AG04450 (cell line): ENCODE data around the gene NKX2-4. TPM values are rescaled to one million over a fixed set of nuclear protein-coding genes. Genes with fewer than 3 reads are reported as not detected.
A peak's percentile ranks its signal among the peaks of the same experiment; 100 is the strongest.

Experiments
- CTCF ChIA-PET: fragments of 300-600, 350-600 bp; formaldehyde crosslinking; extraction: SDS; loops from one replicate; lab custom pipeline; 2022; ENCODE audit warnings: antibody characterized with exemption, inconsistent platforms; lab: Charles Lee
- POLR2A ChIA-PET: fragments of 350-600 bp; formaldehyde crosslinking; extraction: SDS; loops from one replicate; lab custom pipeline; 2021; ENCODE audit warnings: antibody characterized with exemption, inconsistent platforms; lab: Yijun Ruan, JAX
- DNase-seq: peaks from one replicate; pipeline ENCODE4 v3.0.0-alpha.2; 2011; ENCODE audit warnings: low read depth, low spot score
- H3K27ac ChIP-seq: one replicate; pipeline ENCODE4 v1.5.1; 2012; ENCODE audit warnings: low read depth, low read length, control low read depth
- H3K27me3 ChIP-seq: one replicate; pipeline ENCODE4 v1.6.0; 2012; ENCODE audit warnings: low read length; ENCODE audit not compliant: control insufficient read depth, insufficient read depth
- H3K4me3 ChIP-seq: 2 replicates; pipeline ENCODE4 v1.5.1; 2011; ENCODE audit warnings: mild to moderate bottlenecking, low read depth, low read length, control low read depth
- H3K9me3 ChIP-seq: 2 replicates; pipeline ENCODE4 v1.5.1; 2012; ENCODE audit warnings: low read length; ENCODE audit not compliant: control insufficient read depth, insufficient read depth
- polyA plus RNA-seq: library from polyadenylated mRNA; depleted of rRNA; stranded (reverse); fragments of >200 nt; gene quantifications from 2 replicates; pipeline ENCODE4 v1.2.3, GENCODE V29; 2011
- TF ChIP-seq, protein P1 (sequence below): IDR thresholded peaks from 2 replicates; pipeline ENCODE4 v1.5.1; 2011; ENCODE audit warnings: low read depth, low read length, control low read depth, inconsistent platforms

The NKX2-4 gene
- polyA plus RNA-seq, 1 experiment = not detected

DNA sequence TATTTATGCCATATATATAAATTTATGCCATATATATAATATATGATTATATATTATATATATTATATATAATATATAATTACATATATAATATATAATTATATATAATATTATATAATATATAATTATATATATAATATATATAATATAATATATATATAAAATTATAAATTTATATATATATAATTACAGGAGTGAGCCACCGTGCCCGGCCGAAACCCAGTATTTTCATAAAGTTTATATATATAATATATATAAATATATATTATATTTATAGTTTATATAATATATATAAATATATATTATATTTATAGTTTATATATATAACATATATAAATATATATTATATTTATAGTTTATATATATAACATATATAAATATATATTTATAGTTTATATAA lies 31.6 kb downstream of the NKX2-4 start:
- Histone ChIP-seq H3K27me3 (no peaks in the 10 kb centered on the region), H3K9me3 (no peaks in the 10 kb centered on the region), H3K4me3 (no peak overlapping the region), H3K27ac (no peak overlapping the region)
- TF ChIP-seq, protein P1, sequence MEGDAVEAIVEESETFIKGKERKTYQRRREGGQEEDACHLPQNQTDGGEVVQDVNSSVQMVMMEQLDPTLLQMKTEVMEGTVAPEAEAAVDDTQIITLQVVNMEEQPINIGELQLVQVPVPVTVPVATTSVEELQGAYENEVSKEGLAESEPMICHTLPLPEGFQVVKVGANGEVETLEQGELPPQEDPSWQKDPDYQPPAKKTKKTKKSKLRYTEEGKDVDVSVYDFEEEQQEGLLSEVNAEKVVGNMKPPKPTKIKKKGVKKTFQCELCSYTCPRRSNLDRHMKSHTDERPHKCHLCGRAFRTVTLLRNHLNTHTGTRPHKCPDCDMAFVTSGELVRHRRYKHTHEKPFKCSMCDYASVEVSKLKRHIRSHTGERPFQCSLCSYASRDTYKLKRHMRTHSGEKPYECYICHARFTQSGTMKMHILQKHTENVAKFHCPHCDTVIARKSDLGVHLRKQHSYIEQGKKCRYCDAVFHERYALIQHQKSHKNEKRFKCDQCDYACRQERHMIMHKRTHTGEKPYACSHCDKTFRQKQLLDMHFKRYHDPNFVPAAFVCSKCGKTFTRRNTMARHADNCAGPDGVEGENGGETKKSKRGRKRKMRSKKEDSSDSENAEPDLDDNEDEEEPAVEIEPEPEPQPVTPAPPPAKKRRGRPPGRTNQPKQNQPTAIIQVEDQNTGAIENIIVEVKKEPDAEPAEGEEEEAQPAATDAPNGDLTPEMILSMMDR = no peak
- CTCF ChIA-PET = no interaction called here
- no peak for DNase-seq
- POLR2A ChIA-PET = no interaction called here

DNA sequence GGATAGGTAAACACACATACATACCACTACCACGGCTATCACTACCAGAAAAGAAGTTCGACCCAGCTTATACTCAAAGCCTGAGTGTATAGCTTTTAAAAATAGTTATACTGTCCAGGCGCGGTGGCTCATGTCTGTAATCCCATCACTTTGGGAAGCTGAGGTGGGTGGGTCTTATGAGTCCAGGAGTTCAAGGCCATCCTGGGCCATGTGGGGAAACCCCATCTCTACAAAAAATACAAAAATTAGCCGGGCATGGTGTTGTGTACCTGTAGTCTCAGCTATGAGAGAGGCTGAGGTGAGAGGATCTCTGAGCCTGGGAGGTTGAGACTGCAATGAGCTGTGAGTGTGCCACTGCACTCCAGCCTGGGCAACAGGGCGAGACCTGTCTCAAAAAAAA lies 32.9 kb downstream of the NKX2-4 start:
- Histone ChIP-seq H3K9me3 (no peaks in the 10 kb centered on the region), H3K27ac (no peak overlapping the region), H3K4me3 (no peak overlapping the region), H3K27me3 (no peaks in the 10 kb centered on the region)
- CTCF ChIA-PET = interaction anchor here (1.5 to 1.6 kb wide), 2 partner anchors 128 to 129 kb away, joined by 3 read pairs; no protein-coding TSS in a partner anchor
- TF ChIP-seq, protein P1 = no peak
- POLR2A ChIA-PET = interaction anchor here (0.7 kb wide), 1 partner anchor 25 kb away, joined by 5 read pairs; no protein-coding TSS in a partner anchor
- no peak for DNase-seq

DNA sequence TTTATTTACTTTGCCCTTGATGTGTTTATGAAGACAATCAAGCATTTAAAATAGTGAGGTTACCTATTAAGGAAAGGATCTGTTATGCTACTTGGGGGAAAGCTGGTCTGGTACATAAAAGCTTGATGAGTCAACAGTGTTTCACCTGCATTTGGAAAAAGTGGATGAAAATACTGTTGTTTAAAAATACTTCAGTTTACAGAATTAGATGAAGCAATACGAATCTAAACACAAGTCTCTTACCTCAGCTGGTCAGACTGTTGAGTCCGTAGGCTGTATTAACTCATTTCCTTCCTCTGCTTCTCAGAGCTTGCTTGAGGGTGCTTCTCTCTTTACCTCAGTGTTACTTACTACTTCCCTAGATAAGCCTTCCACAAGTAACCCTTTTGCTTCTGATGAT lies 36.1 kb downstream of the NKX2-4 start:
- H3K27ac ChIP-seq = no peak overlapping the region
- TF ChIP-seq, protein P1 = no peak
- H3K9me3 ChIP-seq = no peaks in the 10 kb centered on the region
- H3K4me3 ChIP-seq = no peak overlapping the region
- DNase-seq = peak; percentile 37
- POLR2A ChIA-PET = interaction anchor here (0.8 kb wide), 1 partner anchor 58 kb away, joined by 3 read pairs; the partner anchor contains the start of gene XRN2
- H3K27me3 ChIP-seq = no peaks in the 10 kb centered on the region
- CTCF ChIA-PET = interaction anchor here (1.1 kb wide), 1 partner anchor 144 kb away, joined by 3 read pairs; no protein-coding TSS in a partner anchor

DNA sequence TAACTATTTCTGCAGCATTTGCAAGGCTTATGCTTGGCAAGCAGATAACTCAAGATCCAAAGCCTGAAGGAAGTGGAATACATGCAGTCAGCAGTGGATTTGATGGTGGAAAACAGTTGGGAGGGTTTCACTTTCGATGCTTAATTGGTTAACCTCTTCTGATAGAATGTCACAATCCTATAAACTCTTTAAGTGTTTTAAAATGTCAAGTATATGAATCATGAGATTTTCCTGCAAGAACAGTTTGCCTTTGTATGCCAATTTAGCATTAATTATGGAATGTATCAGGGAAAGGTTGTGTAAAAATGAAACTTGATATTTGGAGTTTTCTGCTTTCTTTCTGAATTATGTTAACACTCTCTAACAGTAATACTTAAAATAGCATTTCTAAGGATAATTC lies 36.6 kb downstream of the NKX2-4 start:
- Histone ChIP-seq H3K27me3 (no peaks in the 10 kb centered on the region), H3K27ac (no peak overlapping the region), H3K4me3 (no peak overlapping the region), H3K9me3 (no peaks in the 10 kb centered on the region)
- POLR2A ChIA-PET = interaction anchor here (0.6 kb wide), 1 partner anchor 57 kb away, joined by 4 read pairs; no protein-coding TSS in a partner anchor
- TF ChIP-seq, protein P1 = no peak
- CTCF ChIA-PET = interaction anchor here (0.7 to 1.1 kb wide), 2 partner anchors 16 to 145 kb away, joined by 3 read pairs; no protein-coding TSS in a partner anchor
- no peak for DNase-seq

DNA sequence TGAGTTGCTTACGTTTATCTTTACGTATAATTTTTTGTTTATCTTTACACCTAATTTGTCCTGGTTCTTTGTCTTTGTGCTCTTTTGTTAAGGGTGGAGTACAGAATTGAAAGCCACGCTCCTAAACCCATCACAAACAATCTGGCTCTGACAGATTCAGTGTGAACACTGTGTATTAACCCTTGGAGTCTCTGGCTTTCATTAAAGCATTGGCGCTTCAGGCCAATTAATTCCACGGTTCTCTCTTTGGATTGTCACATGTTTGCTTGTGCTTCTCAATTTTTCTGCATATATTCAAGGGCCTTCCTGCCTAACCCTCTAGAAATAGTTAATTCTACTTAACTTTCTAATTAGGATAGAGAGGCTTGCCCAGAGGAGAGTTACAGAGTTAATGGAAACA lies 38.6 kb downstream of the NKX2-4 start:
- Histone ChIP-seq H3K9me3 (no peaks in the 10 kb centered on the region), H3K4me3 (no peak overlapping the region), H3K27ac (no peak overlapping the region), H3K27me3 (no peaks in the 10 kb centered on the region)
- no peak for DNase-seq
- ChIA-PET CTCF (no interaction called here), POLR2A (no interaction called here)
- TF ChIP-seq, protein P1 = no peak
